Myocyte (in vitro differentiated cells): ENCODE results near the gene ALG14. TPM values are rescaled to one million over a fixed set of nuclear protein-coding genes. Genes with fewer than 3 reads are reported as not detected.
A peak's percentile ranks its signal among the peaks of the same experiment; 100 is the strongest.
"Not testable (repeated sequence)": the region's sequence is repeated elsewhere in the genome, so short reads cannot be mapped to it uniquely, and the experiment has no call there.

ENCODE experiments used
- DNase-seq: peaks from one replicate; pipeline ENCODE4 v3.0.0-alpha.2; 2012; ENCODE audit warnings: low read depth
- polyA plus RNA-seq: library from polyadenylated mRNA; unstranded; fragments of >200 nt; gene quantifications from one replicate; pipeline ENCODE4 v1.2.1, GENCODE V29; 2012; ENCODE audit warnings: missing spikeins
- total RNA-seq: library from RNA; depleted of rRNA; stranded (reverse); fragments of >200 nt; gene quantifications from 2 replicates; pipeline ENCODE4 v1.2.3, GENCODE V29; 2014

Gene ALG14
- 0.88 and 1.4 TPM in 2 replicates for total RNA-seq
- polyA plus RNA-seq, result 5.5 TPM

GRCh38 chr1:95072532-95073419, at the start of gene ALG14:
Gene ALG14 (minus strand): TSS chr1:95072951. CDS start chr1:95072898, 53 bp downstream.
- peak; percentile 98 for DNase-seq

DNA sequence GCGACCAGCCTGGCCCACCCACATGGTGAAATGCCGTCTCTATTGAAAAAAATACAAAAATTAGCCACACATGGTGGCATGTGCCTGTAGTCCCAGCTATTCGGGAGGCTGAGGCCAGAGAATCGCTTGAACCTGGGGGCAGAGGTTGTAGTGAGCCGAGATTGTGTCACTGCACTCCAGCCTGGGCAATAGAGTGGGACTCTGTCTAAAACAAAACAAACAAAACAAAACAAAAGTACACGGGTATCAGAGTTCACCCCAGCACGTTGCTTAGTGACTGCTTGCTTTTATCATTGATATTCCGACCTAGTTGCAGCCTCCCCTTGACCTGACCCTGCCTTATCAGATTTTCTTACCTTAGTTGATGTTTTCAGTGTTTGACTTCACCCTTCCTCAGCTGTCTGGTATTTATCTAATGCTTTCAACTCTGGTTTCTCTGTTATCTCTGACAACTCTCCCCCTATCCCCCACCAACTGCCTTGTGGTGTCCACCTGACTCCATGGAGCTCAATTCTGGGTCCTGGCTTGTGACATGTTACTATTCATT, 49.5 kb upstream of the ALG14 start:
- DNase-seq, result no peak

GRCh38 chr1:95119273-95119672, 46.5 kb upstream of the ALG14 start:
- DNase-seq, result no peak

DNA sequence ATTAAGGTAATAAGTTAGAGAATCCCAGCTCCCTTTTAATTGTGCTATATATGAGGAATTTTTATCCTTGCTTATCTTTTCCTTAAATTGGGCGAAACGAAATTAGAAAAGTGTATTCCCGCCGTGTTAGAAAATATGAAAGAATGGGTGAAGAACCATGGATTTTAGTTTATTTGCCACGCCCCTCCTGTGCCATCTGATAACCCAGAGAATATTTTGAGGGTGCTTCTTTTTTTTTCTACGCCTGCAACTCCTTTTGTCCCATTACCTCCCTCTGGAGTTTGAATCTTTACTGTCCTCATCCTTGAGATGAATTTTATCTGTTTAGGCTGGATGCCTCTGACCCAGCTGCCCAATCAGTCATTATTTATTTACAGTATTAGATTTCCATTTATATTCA, 46.0 kb upstream of the ALG14 start:
- DNase-seq, result no peak

DNA sequence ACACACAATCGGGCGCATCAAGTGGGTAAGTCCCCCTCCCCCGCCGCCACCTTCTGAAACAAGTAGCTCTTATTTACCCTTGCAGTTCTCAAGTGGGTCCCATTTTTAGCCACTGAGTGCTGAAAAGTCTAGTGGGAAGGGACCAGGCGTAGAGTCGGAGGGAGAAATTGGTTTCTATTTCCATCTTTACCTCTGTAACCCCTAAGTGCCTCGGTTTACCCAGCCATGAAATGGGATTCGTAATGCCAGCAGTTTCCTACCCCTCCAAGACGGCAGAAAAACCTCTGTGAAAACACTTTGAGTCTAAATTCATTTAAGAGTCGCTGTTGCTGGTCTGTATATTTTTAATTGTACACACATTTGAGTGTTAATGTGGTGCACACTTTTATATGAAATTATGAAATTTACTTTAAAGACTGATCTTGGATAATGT, 45.3 kb upstream of the ALG14 start:
- DNase-seq, result no peak

- peak; percentile 51 for DNase-seq
Observed at GRCh38 chr1:95117207-95118066, 44.7 kb upstream of the ALG14 start, which contains the start of gene TLCD4. Gene TLCD4 (plus strand): TSS chr1:95117355. CDS start chr1:95143902, 26,547 bp downstream.

GRCh38 chr1:95116580-95117206, 43.9 kb upstream of the ALG14 start:
- peak; percentile 50 for DNase-seq

GRCh38 chr1:95115708-95116137, 43.0 kb upstream of the ALG14 start:
- no peak for DNase-seq

DNA sequence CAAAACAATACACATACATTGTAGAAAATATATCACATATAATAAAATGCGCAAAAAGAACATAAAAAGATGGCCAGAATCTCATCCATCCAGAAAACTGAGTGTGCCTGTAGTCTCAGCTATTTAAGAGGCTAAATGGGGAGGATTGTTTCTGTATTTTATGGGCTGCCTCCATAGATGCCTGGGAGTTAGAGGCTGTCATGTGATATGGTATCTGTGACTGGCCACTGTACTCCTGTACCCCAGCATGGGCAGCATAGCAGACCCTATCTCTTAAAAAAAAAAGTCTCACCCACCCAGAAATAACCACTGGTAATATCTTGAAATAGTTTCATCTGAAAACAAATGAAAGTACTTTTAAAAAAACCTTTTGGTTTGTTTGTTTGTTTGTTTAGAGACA, 40.9 kb upstream of the ALG14 start:
- no peak for DNase-seq

DNA sequence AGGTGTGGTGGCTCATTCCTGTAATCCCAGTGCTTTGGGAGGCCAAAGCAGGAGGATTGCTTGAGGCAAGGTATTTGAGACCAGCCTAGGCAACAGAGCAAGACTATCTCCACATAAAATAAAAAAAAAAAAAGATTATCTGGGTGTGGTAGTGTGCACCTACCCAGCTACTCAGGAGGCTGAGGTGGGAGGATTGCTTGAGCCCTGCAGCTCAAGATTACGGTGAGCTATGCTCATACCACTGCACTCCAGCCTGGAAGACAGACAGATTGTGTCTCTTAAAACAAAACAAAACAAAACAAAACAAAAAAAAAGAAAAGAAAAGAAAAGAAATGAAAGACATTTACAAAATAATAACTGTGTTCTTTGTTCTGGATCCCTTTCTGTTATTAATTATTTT, 38.3 kb upstream of the ALG14 start:
- no peak for DNase-seq

GRCh38 chr1:95108792-95109191, 36.0 kb upstream of the ALG14 start:
- DNase-seq, result no peak

DNA sequence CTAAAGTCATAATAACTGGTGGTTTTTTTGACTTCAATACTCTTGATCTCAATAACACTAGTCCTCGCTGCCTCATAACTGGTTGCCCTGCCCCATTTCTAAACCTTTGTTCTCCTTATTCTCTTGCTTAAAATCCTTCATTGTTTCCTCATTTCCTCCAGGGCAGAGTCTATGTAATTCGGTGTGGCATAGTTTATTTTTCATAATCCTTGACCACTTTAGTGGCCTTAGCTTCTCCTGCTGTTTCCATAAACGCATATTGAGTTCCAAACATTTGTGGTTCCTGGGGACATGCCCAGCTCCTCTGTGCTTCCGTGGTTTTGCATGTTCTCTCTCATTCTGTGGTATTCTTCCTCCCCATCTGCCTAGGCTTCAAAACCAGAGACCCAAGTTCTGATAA, 25.4 kb upstream of the ALG14 start:
- peak; percentile 65 for DNase-seq

DNA sequence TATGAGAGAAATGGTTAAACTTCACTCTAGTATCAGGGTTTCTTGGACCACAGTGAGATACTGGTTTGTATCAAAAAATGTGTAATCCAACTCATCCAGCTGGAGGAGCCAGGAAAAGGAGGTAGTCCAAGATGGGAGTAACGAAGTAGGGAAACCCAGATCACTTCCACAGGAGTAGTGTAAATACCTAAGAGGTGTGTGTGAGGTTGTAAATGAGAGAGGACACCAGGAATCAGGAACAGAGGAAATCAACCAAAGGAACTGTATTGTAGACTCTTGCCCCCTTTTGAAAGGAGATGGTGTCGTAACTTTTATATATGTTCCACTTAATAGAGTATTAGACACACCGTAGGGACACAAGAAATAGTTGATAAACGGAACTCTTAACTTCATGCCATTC, 24.7 kb upstream of the ALG14 start:
- DNase-seq, result no peak

GRCh38 chr1:95096218-95096841, 23.6 kb upstream of the ALG14 start:
- no peak for DNase-seq

- no peak for DNase-seq
Observed at GRCh38 chr1:95095833-95096217, 23.1 kb upstream of the ALG14 start.

DNA sequence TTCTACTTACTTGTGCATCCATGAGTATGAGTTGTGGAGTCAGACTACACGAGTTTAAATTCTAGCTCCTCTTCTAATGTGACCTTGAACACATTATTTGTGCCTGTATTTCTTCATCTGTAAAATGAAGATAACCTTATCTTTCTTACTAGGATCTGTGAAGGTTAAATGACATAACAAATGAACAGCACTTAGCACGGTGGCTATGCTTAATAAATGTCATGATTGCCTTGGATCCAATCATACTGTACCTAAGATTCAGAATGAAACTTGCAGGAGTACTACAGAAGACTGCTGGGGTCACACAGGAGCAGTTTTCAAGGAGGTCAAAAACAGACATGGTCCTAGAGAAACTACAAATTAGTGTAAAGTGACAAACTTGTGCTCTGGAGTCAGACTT, 22.2 kb upstream of the ALG14 start:
- DNase-seq, result no peak

DNA sequence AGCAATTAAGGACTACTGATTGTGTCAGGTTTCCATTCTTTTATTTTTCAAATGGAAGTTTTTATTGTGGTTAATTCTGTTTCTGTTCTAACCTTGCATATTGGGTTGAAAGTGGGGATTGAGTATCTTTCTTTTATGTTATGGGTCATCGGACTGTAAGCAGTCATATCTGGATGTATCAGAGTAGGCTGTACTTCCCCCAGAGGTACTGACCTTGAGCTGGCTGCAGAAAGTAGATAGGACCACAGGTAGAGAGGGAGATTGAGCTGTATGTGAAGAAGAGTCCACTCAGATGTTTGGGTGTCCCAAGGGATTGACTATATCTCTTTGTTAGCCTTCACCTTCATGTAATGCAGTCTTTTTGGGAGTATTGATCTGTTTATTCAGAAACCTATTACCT, 20.5 kb upstream of the ALG14 start:
- DNase-seq, result no peak

DNA sequence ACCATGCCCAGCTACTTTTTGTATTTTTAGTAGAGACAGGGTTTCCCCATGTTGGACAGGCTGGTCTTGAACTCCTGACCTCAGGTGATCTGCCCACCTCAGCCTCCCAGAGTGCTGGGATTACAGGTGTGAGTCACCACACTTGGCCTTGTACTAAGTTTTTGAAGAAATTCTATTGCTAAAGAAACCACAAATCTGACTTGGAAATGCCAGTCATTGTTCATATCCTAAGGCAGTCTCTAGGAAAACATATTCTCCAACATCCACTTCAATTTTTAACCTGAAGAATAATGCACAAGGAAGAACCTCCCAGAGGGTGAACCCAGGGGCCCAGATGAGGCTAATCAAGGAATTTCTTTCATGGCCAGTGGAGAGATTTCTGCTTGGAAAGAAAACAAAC, 20.1 kb upstream of the ALG14 start:
- not testable (repeated sequence) for DNase-seq

DNA sequence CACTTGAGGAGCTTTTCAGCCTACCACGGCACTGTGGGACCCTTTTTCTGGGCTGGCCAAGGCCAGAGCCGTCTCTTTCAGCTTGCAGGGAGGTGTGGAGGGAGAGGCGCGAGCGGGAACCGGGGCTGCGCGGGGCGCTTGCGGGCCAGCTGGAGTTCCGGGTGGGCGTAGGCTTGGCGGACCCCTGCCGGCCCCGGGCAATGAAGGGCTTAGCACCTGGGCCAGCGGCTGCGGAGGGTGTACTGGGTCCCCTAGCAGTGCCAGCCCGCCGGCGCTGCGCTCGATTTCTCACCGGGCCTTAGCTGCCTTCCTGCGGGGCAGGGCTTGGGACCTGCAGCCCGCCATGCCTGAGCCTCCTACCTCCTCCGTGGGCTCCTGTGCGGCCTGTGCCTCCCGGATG, 18.5 kb upstream of the ALG14 start:
- not testable (repeated sequence) for DNase-seq

DNA sequence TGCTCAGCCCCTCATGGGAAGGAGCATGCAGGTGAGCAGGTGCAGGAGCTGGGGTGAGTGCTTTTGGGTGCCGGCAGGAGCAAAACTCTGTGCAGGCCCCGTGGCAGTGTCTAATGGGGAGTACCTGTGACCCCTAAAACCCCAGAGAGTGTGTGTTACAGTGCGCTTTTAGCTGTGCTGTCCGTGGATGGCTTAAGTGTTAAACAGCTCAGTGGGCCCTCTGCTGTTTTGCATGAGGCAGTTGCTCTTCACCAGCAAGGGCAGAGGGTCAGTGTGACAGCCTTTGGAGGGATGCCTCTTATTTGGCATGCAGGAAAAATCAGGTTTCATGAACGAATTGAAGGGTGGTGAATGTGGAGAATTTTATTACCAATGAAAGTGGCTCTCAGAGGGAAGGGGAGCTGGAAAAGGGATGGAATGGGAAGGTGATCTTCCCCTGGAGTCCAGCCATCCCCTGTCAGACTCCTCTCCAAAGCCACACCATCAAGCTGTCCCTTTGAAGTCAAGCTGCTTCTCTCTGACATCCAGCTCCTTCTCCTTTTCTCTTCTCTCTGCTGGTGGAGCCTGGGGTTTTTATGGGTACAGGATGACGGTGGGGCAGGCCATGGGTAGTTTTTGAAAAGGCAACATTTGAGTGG, 17.0 kb upstream of the ALG14 start:
- no peak for DNase-seq
